OCI-LY7 (cell line): ENCODE measurements around the gene HNRNPK. TPM values are rescaled to one million over a fixed set of nuclear protein-coding genes. Genes with fewer than 3 reads are reported as not detected.

Source experiments
- BruUV-seq: library from RNA; stranded (reverse); fragments of 400-500 nt; replicated peaks from 2 replicates; lab custom pipeline; 2021; lab: Mats Ljungman, UMichigan
- CTCF ChIA-PET: fragments of 300-600 bp; sonication (Branson Sonifier 250); formaldehyde crosslinking; loops from one replicate; lab custom pipeline; 2022; ENCODE audit warnings: antibody characterized with exemption; ENCODE audit not compliant: unreplicated experiment; lab: Charles Lee
- POLR2A ChIA-PET: fragments of 300-600 bp; sonication (Branson Sonifier 250); formaldehyde crosslinking; loops from one replicate; lab custom pipeline; 2022; ENCODE audit warnings: antibody characterized with exemption; lab: Charles Lee
- DNase-seq: peaks from one replicate; pipeline ENCODE4 v3.0.0-alpha.2; 2015; ENCODE audit warnings: low spot score
- H2AFZ ChIP-seq: fragments of 200-600 bp; sonication (generic), shearing (Covaris generic); 2 replicates; pipeline ENCODE4 v1.6.1; 2014; ENCODE audit warnings: mild to moderate bottlenecking, antibody characterized with exemption, low read length, moderate library complexity
- H3K27ac ChIP-seq: fragments of 200-600 bp; sonication (generic); 2 replicates; pipeline ENCODE4 v1.5.1; 2014; ENCODE audit warnings: mixed run types, low read depth, mild to moderate bottlenecking, moderate library complexity, low read length, inconsistent platforms; ENCODE audit not compliant: poor library complexity, severe bottlenecking
- H3K36me3 ChIP-seq: fragments of 200-600 bp; sonication (generic); 2 replicates; pipeline ENCODE4 v1.6.1; 2014; ENCODE audit warnings: mild to moderate bottlenecking, antibody characterized with exemption, low read length, moderate library complexity, mixed read lengths; ENCODE audit not compliant: insufficient read depth
- H3K4me1 ChIP-seq: fragments of 200-600 bp; sonication (generic); 2 replicates; pipeline ENCODE4 v1.5.1; 2014; ENCODE audit warnings: mild to moderate bottlenecking, low read length; ENCODE audit not compliant: insufficient read depth, poor library complexity, severe bottlenecking
- H3K4me2 ChIP-seq: fragments of 200-600 bp; sonication (generic); 2 replicates; pipeline ENCODE4 v1.6.1; 2014; ENCODE audit warnings: mild to moderate bottlenecking, low read length
- H3K4me3 ChIP-seq: fragments of 200-600 bp; sonication (generic); 2 replicates; pipeline ENCODE4 v1.5.1; 2014; ENCODE audit warnings: mild to moderate bottlenecking, low read depth, low read length; ENCODE audit not compliant: poor library complexity, severe bottlenecking
- H3K79me2 ChIP-seq: fragments of 200-600 bp; sonication (generic); 2 replicates; pipeline ENCODE4 v1.6.1; 2016; ENCODE audit warnings: low read depth, mild to moderate bottlenecking, low read length, moderate library complexity, mixed read lengths; ENCODE audit not compliant: insufficient read depth
- H3K9me2 ChIP-seq: fragments of 200-600 bp; sonication (generic); 2 replicates; pipeline ENCODE4 v1.6.1; 2016; ENCODE audit warnings: mild to moderate bottlenecking, low read length, mixed read lengths; ENCODE audit not compliant: insufficient read depth
- H3K9me3 ChIP-seq: fragments of 200-600 bp; sonication (generic); 2 replicates; pipeline ENCODE4 v1.6.1; 2014; ENCODE audit warnings: mild to moderate bottlenecking, mixed run types, low read length, mixed read lengths
- H4K20me1 ChIP-seq: fragments of 200-600 bp; sonication (generic); 2 replicates; pipeline ENCODE4 v1.6.1; 2014; ENCODE audit warnings: mild to moderate bottlenecking, antibody characterized with exemption, low read length, moderate library complexity, mixed read lengths; ENCODE audit not compliant: insufficient read depth
- CTCF ChIP-seq: fragments of 200-600 bp; sonication (generic); conservative IDR thresholded peaks from 2 replicates; pipeline ENCODE4 v1.5.1; 2014; ENCODE audit warnings: mild to moderate bottlenecking, antibody characterized with exemption, low read length, moderate library complexity, mixed read lengths
- EZH2phosphoT487 ChIP-seq: fragments of 200-600 bp; sonication (generic); IDR thresholded peaks from 2 replicates; pipeline ENCODE4 v1.6.1; 2018; ENCODE audit warnings: low read depth, borderline replicate concordance, mild to moderate bottlenecking, mixed run types, antibody characterized with exemption, low read length, moderate library complexity, mixed read lengths
- intact Hi-C: fragments of 100-400 bp; cut with micrococcal nuclease; formaldehyde crosslinking; loops from one replicate; pipeline ENCODE4 v1.10.0; 2022; ENCODE audit not compliant: unreplicated experiment
- total RNA-seq, 2 experiments: library from RNA; depleted of rRNA in 1 of 2; stranded (reverse); fragments of >200 nt in 1 of 2; shearing (Covaris generic) in 1 of 2; gene quantifications; 2 replicates each; pipeline ENCODE4 v1.2.3, GENCODE V29; 2014 to 2022

The HNRNPK gene
- total RNA-seq, 2 experiments from 2014 or later = 592 to 768 TPM

- H3K27ac ChIP-seq = peak overlapping the region; percentile 23
- H3K4me3 ChIP-seq = no peak overlapping the region
Observed at GRCh38 chr9:83965350-83966208, 14.4 kb downstream of the HNRNPK start.

GRCh38 chr9:83964973-83965349 lies 15.1 kb downstream of the HNRNPK start:
- peaks cover 44% of the 10 kb centered on the region for H3K36me3 ChIP-seq
- no peak overlapping the region for H3K4me2 ChIP-seq
- no TSS peak for BruUV-seq
- no peak overlapping the region for H2AFZ ChIP-seq
- H3K27ac ChIP-seq = peak overlapping the region; percentile 23
- H3K9me3 ChIP-seq = no peaks in the 10 kb centered on the region
- intact Hi-C loops = no loop called here
- no peak overlapping the region for H3K4me3 ChIP-seq
- no peaks in the 10 kb centered on the region for H3K9me2 ChIP-seq
- TF ChIP-seq CTCF = no peak
- TF ChIP-seq EZH2phosphoT487 = no peak
- DNase-seq = no peak
- H3K79me2 ChIP-seq = peaks cover 11% of the 10 kb centered on the region; the same call in 1 of the 2 replicates
- H3K4me1 ChIP-seq = no peaks in the 10 kb centered on the region
- peaks cover 14% of the 10 kb centered on the region; the same call in 1 of the 2 replicates for H4K20me1 ChIP-seq
- ChIA-PET POLR2A (no interaction called here), CTCF (no interaction called here)

More at GRCh38 chr9:83965350-83966208, 14.4 kb downstream of the HNRNPK start:
- no peaks in the 10 kb centered on the region for H3K9me3 ChIP-seq
- no peak for TF ChIP-seq EZH2phosphoT487
- no peak for TF ChIP-seq CTCF
- H3K4me1 ChIP-seq = no peaks in the 10 kb centered on the region
- H3K36me3 ChIP-seq = peaks cover 50% of the 10 kb centered on the region
- BruUV-seq = no TSS peak
- peaks cover 20% of the 10 kb centered on the region; the same call in 1 of the 2 replicates for H4K20me1 ChIP-seq
- no peak overlapping the region for H3K4me2 ChIP-seq
- POLR2A ChIA-PET = no interaction called here
- intact Hi-C loops = no loop called here
- CTCF ChIA-PET = no interaction called here
- no peaks in the 10 kb centered on the region for H3K9me2 ChIP-seq
- H2AFZ ChIP-seq = no peak overlapping the region
- peaks cover 18% of the 10 kb centered on the region; the same call in 1 of the 2 replicates for H3K79me2 ChIP-seq
- DNase-seq = no peak
